ENCODE measurements around the gene MPPED1.

MPPED1 gene

GRCh38 chr22:43502306-43502874 lies 90.6 kb downstream of the MPPED1 start:
- no peak for DNase-seq

GRCh38 chr22:43504068-43504467 lies 92.3 kb downstream of the MPPED1 start:
- no peak for DNase-seq

GRCh38 chr22:43504666-43505261 lies 93.0 kb downstream of the MPPED1 start:
- DNase-seq = no peak

GRCh38 chr22:43505423-43505822 lies 93.6 kb downstream of the MPPED1 start:
- no peak for DNase-seq

DNA sequence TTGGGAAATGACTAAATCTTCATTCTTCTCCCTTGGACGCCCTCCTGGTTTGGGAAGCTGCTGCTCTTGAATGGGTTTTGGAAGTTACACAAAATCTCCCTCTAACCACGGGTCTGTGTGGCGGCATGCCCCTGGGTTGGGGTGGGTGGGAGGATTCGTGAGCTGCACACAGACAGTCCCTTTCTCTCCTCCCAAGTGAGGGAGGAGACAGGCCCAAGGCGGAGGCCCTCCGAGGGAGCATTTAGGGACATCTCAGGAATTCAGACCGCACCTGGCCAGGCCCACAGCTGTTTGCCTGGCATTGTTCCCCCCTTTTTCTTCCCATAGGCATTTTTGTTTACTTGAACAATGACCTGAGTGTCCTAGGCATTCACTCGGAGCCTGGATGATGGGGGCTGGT lies 94.1 kb downstream of the MPPED1 start:
- DNase-seq = no peak

DNA sequence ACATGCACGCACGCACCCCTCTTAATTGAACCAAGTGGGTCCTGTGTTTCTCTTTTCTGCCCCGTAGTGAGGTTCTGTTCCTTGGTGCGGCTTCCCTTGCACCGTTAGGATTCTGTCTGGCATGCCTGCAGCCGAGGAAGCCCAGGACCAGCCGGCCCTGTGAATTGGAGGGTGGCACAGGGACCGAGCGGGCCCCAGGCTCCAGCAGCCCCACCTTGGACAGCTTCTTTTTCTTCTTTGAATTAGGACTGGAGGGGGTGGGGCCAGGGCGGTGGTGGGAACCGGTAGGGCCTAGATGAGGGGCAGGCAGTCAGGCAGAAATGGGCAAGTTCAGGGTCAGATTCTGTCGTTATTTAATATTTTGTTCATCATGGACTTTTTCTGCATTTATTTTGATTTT lies 94.7 kb downstream of the MPPED1 start:
- no peak for DNase-seq

- DNase-seq = no peak
These were observed 95.4 kb downstream of the MPPED1 start for GRCh38 chr22:43507235-43507634.

DNA sequence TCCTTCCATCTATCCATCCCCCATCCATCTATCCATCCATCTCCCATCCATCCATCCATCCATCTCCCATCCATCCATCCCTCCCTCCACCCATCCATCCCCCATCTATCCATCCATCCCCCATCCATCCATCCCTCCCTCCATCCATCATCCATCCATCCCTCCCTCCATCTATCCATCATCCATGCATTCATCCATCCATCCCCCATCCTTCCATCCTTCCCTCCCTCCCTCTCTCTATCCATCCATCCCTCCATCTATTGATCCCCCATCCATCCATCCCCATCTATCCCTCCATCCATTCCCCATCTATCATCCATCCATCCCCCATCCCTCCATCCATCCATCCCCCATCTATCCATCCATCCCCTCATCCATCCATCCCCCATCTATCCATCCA lies 96.7 kb downstream of the MPPED1 start:
- no peak for DNase-seq

DNA sequence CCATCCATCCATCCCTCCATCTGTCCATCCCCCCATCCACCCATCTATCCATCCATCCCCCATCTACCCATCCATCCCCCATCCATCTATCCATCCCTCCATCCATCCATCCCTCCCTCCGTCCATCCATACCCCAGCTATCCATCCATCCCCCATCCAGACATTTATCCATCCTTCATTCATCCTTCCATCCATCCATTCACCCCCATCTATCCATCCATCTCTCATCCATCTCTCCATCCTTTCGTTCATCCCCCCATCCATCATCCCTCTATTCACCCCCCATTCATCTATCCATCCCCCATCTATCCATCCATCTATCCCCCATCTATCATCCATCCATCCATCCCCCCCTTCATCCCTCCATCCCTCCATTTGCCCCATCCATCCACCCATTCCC lies 97.5 kb downstream of the MPPED1 start:
- no peak for DNase-seq

DNA sequence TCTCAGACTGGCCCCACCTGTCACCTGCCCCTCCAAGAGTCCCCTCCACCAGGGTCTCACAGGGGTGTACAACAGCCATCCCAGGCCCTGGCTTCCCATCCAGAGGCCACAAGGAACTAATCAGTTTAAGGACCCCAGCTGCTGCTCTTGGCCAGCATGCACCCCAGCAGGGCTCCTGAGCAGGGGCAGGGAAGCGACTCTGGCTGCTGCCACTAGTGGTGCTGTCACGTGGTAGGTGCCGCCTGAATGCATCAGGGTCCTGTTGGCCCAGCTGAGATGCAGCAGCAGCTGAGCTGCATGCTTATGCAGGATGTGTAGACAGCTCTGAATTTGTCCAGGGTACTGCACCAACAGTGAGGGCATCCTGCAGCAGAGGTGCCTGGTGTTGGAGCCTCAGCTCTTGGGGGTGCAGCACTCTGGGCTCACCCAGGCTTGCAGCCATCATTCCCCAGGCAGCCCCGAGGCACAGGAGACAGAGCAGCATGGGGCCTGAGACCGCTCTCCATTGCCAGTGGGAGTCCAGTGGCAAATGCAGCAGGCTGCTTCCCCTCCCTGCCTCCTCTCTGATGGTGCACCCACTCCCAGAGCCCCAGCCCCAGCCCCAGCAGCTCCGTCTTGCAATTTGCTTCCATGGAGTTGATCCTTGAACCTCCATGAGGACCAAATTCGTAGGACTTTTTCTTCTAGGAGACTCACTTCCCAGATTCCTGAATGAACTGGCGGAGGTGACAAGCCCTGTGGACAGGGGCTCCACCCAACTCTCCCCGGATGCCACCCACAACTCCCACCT lies 98.7 kb downstream of the MPPED1 start:
- no peak for DNase-seq

GRCh38 chr22:43511276-43511910 lies 99.6 kb downstream of the MPPED1 start:
- no peak for DNase-seq

GRCh38 chr22:43512279-43512678 lies 100.5 kb downstream of the MPPED1 start:
- DNase-seq = no peak

DNA sequence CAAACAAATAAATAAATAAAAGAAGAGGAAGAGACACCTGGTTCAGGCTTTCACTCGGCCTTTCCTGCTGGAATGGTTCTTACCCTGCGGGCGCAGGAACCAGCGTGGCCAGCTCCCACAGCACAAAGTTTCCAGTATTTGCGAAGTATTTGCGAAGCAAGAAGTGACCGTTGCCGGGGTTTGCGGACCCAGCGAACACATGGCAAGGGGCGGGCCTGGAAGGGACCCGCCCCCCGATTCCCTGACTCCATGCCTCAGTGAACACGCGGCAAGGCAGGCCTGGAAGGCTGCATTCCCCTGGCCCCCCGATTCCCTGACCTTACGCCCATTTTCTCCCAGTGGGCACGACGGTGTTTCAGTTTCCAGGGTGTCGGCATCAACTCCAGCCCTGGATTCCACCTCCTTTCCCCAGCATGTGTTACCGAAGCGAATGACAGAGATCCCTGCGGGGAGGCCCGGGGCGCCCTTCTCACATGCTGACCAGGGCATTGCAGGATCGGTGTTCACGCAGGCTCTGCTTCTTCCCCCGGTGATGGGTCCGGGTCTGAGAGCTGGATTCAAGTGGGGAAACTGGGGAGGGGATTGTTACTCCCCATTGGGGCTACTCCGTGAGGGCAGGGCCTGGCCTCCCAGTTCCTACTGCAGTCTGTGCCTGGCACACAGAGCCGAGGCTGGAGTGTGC lies 102.8 kb downstream of the MPPED1 start:
- no peak for DNase-seq

DNA sequence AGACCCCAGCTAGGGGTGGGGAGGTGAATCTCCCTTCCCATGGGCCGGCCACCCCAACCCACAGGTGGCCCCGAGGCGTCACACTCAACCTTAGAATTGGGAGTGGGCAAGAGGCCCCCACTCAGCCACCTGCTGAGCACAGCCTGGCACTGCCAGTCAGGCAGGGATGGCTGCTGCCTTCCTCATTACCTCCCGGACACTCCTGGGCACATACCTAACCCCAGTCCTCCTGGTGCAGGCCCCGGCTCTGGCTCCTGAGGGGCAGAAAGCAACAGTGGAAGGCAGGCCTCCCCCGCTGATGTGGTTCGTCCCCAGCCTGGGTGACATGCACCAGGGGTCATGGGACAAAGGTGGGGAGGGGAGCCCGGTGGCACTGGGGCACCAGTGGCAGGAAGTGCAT lies 103.6 kb downstream of the MPPED1 start:
- no peak for DNase-seq

DNA sequence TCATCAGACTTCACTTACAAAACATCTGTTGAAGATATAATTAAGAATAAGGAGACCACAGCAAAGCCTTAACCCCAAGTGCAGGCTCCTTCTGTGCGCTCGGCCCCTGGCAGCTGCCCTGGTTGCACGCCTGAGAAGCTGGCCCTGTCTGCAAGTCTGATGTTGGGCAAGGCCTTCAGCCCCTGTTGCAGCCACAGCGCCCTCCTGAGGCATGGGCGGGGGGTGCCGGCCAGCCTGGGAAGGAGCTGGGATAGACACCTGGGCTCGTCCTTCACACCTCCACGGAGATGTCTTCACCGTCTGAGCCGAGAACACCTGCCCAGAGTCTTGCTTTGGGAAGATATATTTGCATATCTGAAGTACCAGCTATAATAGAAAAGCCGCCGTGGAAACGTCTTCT lies 104.1 kb downstream of the MPPED1 start:
- DNase-seq = no peak

- DNase-seq = no peak
These were observed 104.6 kb downstream of the MPPED1 start for GRCh38 chr22:43516386-43516785.

- no peak for DNase-seq
These were observed 105.3 kb downstream of the MPPED1 start for GRCh38 chr22:43516996-43517635.

GRCh38 chr22:43520632-43521039 lies 108.8 kb downstream of the MPPED1 start:
- DNase-seq = no peak

GRCh38 chr22:43521716-43522115 lies 109.9 kb downstream of the MPPED1 start:
- DNase-seq = no peak

- DNase-seq = no peak
These were observed 114.4 kb downstream of the MPPED1 start for GRCh38 chr22:43526117-43526655.

GRCh38 chr22:43526946-43527345 lies 115.1 kb downstream of the MPPED1 start:
- DNase-seq = no peak

GRCh38 chr22:43528601-43529360 lies 117.0 kb downstream of the MPPED1 start:
- DNase-seq = no peak

Data from activated T-cell treated with anti-CD3 and anti-CD28 coated beads, Interleukin-2, amount 50 U/mL, for 48 hours (primary cell).